Stimulated activated CD4-positive, alpha-beta T cell treated with anti-CD3 and anti-CD28 coated beads, Interleukin-4, amount 100 ng/mL, for 48 hours (primary cell): Measurements from ENCODE around the gene FARP2.

Experiments used
- DNase-seq, 2 donors: peaks; one replicate each; pipeline ENCODE4 v3.0.0-alpha.2; 2020; ENCODE audit warnings: low read depth in 2 of 2

The FARP2 gene

GRCh38 chr2:241458687-241459086 lies 102.6 kb downstream of the FARP2 start:
- no peak for DNase-seq

GRCh38 chr2:241459520-241459919 lies 103.4 kb downstream of the FARP2 start:
- no peak for DNase-seq

GRCh38 chr2:241460631-241461030 lies 104.5 kb downstream of the FARP2 start:
- DNase-seq: no peak

DNA sequence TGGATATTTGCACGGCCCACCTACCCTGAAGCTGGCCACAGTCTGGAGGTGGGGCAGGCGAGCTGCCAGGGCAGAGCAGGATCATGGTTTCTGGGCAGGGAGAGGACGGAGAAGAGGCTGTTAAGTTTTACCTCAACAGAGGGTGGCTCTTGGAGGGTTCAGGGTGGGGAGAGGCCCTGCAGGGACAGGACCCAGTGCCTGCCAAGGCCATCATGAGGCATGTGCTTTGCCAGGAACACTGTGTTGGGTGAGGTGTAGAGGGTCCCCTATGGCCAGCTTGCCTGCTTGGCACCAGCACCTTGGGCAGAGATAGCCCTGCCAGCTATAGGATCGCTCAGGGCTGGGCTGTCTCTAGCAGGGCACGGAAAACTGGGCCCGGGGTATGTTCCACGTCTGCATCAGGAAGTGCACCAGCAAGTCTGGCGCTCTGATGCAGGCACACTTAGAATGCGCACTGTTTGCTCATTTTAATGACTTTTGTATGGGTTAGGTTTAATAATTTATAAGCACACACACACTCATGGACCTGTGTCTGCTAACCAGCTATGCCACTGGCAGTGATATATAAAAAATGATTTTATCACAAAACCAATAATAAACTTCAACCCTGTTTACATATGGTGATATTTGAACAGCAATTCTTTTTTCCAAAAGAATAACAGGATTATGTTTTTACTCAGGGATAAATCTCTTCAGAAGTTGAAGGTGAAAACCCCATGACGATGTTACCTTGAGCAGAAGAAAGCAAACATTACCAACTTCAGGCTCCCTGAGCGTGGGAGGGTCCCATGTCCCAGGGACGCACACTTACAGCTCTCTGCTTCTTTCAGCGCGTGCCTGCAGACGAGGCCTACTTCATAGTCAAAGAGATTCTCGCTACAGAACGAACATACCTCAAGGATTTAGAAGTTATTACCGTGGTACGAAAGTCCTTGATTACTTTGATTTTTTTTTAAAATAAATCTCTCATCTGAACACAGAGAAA lies 105.9 kb downstream of the FARP2 start:
- DNase-seq: no peak

DNA sequence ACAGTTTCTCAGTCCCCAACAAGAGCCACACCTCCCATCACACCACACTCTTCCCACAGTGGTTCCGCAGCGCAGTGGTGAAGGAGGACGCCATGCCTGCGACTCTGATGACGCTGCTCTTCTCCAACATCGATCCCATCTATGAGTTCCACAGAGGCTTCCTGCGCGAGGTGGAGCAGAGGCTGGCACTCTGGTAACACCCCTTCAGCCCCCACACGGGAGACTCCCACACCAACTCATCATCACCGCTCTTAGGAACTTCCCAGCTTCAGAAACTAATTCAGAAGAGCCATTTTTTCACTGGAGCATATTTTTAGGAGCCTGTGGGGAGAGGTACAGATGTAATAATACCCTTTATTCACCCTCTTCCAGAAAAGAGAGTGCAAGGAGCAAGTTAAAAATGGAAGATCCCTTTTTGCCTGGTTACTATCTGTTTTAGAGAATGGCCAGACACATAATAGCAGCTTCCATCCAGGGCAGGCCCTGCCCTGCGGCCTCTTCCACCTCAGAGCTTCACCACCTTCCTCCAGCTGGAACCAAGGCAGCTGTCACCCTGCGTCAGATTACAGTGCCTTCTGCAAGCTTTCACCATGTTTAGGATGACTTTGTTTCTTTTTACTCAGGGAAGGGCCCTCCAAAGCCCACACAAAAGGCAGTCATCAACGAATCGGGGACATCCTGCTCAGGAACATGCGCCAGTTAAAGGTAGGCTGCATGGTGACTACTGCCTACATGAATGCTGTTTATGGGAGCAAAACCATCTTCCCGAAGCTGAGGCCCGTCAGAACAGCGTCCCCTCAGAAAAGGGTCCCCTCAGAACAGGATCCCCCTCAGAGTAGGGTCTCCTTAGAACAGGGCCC lies 107.4 kb downstream of the FARP2 start:
- DNase-seq: no peak

DNA sequence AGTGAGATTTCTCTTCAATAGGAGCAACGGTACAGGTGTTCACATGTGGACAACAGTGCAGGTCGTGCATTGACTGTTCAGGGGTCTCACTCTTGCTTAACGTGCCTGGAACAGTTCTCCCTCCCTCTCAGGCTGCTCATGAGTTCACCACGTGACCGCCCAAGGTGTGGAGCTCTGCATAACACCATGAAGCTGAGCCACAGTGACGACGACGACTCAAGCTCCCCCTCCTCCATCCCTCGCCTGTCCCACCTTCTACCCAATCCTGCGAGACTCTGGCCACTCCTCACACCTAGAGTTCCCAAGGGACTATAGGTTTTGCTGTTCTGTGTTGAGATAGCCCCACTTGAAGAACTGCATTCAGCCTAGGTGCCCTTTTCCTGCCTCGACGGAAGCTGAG lies 109.5 kb downstream of the FARP2 start:
- no peak for DNase-seq

DNA sequence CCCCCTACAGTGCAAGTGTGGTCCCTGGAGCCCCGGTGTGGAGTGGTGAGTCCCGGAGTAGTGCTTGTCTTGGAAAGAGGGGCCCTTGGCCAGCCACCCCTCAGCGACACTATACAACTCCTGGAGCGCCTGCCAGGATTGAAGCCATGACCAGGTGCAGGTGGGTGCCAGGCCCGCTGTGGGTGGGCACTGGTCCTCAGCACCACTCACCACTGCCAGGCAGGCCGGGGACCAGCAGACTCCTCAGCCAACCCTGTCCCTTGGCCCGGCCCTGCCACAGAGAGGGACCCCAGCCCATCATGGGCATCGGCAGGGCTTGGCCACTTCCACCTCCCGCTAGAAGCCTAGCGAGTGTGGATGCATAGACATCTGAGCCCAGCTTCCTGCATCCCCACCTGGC lies 110.1 kb downstream of the FARP2 start:
- DNase-seq: no peak

DNA sequence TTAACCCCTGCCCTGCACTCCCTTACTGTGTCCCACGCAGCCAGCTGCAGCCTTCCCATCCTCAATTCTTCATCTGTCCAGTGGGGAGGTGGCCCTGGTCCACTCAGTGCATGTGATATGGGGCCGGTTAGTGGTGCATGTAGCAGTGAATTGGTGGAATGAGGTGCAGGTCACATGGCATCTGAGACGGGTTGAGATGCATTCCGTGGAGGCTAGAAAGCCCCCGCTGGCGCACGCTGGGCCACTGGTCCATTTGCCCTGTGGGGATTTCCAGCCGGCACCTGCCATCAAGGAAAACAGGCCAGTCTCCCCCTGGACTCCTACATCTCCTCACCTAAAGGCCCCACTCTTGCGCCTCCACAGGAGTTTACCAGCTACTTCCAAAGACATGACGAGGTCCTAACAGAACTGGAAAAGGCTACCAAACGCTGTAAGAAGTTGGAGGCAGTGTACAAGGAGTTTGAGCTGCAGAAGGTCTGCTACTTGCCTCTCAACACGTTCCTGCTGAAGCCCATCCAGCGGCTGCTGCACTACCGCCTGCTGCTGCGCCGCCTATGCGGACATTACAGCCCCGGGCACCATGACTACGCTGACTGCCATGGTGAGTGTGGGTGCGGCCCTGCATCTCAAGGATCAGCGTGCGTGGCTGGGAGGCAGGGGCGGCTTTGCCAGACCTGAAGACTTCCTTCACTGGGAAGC lies 111.8 kb downstream of the FARP2 start:
- DNase-seq: no peak

GRCh38 chr2:241468476-241468781 lies 112.3 kb downstream of the FARP2 start:
- DNase-seq: no peak

GRCh38 chr2:241469746-241470145 lies 113.7 kb downstream of the FARP2 start:
- DNase-seq: no peak

GRCh38 chr2:241473399-241473798 lies 117.3 kb downstream of the FARP2 start:
- no peak for DNase-seq

GRCh38 chr2:241475267-241475666 lies 119.2 kb downstream of the FARP2 start:
- no peak for DNase-seq

GRCh38 chr2:241478166-241478565 lies 122.1 kb downstream of the FARP2 start:
- DNase-seq: no peak

- DNase-seq: no peak
Measured at GRCh38 chr2:241479026-241479898, 123.2 kb downstream of the FARP2 start.

DNA sequence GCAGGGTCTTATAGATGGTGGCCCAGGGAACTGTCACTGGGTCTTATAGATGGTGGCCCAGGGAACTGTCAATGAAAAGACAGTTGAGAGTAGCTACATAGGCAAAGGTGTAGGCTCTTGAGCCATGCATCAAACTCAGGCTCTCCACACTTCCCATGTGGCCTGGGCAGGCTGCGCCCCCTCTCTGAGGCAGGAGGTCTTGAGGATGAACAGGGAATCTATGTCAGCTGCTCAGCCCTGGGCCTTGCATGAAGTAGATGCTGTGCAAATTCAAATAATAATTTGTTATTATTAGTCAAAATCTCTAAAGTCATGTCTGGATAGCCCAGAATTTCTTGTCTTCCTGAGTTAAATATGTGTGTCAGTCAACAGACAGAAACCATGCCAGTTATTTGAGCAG lies 125.6 kb downstream of the FARP2 start:
- DNase-seq: no peak

GRCh38 chr2:241482126-241482955 lies 126.3 kb downstream of the FARP2 start:
- no peak for DNase-seq

GRCh38 chr2:241483305-241483704 lies 127.2 kb downstream of the FARP2 start:
- no peak for DNase-seq

DNA sequence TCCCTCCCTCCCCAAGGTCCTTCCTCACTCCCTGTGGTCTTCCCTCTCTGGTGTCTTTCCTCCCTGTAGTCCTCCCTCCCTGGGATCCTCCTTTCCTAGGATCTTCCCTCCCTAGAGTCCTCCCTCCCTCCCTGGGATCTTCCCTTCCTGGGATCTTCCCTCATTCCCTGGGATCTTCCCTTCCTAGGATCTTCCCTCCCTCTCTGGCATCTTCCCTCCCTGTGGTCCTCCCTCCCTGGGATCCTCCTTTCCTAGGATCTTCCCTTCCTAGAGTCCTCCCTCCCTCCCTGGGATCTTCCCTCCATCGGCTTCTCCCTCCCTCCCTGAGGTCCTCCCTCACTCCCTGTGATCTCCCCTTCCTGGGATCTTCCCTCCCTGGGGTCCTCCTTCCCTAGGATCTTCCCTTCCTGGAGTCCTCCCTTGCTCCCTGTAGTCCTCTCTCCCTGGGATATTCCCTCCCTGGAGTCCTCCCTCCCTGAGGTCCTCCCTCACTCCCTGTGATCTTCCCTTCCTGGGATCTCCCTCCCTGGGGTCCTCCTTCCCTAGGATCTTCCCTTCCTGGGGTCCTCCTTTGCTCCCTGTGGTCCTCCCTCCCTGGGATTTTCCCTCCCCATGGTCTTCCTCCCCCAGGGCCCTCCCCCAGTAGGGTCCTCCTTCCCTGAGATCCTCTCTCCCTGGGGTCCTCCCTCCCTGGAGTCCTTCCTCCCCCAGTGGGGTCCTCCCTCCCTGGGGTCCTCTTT lies 129.3 kb downstream of the FARP2 start:
- no peak for DNase-seq

GRCh38 chr2:241489088-241489487 lies 133.0 kb downstream of the FARP2 start:
- DNase-seq: no peak
